NCI-H2227 (cell line): ENCODE data around the gene MPC2.
A peak's percentile ranks its signal among the peaks of the same experiment; 100 is the strongest.
"Not testable (repeated sequence)": the region's sequence is repeated elsewhere in the genome, so short reads cannot be mapped to it uniquely, and the experiment has no call there.

Source experiments
- DNase-seq: peaks from one replicate; lab custom pipeline; 2025; ENCODE audit not compliant: unreplicated experiment; lab: John Stamatoyannopoulos, UW

The MPC2 gene

DNA sequence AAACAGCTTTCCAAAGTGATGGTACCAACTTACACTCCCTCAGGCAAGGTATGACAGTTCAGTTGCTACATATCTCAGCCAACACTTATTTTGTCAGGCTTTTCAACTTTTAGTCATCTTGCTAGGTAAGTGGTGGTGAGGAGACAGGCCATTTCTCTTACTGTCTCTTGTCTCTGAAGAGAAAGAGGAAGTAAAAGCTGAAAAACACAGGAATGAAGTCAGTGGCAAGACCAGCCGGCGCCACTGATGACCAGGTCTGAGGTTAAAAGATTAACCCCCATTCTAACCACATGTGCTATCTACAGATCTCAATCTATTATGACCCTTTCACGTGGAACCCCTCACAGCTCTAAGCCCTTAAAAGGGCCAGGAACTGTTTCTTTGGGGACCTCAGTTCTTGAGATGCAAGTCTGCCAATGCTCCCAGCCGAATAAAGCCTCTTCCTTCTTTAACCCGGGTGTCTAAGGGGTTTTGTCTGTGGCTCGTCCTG is 27.1 kb downstream of the MPC2 start:
- no peak for DNase-seq

DNA sequence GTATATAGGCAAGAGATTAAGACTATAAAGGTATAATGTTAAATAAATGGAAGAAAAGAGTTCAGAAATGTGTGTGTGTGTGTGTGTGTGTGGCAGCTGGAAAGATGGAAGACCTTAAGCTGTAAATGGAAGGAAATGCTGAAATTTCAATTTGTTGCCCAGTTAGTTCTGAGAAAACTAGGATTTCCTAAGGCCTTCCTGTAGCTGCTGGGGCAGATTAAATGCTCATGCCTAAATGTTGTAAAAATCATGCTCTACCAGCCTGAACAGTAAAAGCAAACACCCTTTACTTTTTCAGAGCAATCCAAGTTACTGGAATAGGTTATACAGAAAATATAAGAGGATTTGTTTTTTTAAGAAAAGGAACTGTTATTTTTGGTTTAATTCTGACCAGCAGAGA is 31.2 kb downstream of the MPC2 start:
- no peak for DNase-seq

DNA sequence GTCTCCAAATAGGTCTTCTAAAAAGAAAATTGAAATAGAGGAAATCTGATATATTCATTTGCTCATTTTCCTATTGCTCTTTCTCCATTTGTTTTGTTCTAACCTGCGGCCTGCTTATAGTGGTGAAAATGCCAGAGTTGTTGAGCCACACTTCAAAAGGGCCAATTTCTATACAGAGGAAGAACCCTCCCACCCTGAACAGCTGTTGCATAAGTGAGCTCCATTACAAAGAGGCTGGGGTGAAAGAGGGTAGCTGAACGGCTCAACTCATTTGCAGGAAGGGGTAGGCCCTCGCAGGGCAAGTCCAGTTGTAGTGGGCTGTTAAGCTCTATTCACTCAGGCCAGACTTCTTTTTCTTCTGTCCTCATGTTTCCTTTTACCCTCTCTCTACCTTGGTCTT is 31.7 kb downstream of the MPC2 start:
- DNase-seq, result peak; percentile 29

DNA sequence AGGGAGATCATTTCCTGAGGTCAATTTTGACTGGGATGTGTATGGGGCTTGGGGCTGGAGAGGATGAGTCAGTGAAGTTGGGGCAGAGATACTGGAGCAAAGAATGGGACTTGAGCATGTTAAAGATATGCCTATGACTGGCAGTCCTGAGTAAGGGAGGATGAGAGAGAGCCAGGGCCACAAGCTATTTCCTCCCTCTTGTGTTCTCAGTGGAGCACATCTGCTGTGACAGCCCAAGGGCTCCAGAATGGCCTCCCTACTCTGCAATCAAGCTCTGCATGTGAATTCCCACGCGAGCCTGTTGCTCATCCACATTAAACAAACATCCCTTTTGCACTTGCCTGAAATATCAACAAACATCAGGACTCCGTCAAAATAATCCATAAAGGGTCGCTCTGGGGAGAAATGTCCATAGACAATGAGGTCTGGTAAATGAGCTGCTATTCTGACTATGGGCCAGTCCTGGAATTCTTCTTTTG is 32.2 kb downstream of the MPC2 start:
- no peak for DNase-seq

DNA sequence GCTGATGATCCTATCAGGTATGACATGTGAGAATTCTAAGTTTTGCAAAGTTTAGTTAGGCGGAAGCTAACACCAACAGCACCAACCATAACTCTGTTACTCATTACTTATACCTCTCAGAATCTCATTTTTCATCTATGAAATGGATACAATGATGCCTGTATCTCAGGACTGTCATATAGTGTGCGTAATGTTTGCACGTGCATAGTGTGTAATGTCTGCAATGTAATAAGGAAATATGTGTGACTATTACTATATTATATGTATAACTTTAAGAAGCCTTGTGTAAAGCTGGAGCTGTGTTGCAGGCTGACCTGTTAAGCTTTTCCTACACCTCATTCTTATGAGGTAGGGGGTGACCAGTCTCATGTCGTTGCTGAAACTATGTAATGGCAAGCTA is 36.0 kb downstream of the MPC2 start:
- DNase-seq, result no peak

DNA sequence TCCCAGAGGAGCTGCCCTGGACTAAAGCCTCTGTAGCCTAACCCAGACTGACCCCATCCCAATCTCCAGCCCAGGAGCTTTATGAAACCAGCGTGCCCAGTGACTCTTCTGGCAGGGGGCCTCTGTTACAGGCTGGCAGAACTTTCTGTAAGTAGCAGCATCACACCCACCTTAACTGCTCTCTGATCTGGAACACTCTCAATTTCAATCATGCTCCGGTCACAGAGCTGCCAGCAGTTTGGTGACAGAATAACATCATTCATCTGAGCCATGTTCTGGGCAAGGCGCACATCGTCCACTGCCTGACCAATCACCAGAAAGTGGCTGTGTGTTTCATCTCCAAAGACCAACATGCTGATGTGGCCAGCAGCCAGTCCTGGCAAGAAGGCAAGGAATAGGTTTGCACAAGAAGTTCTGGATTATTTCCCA is 37.6 kb downstream of the MPC2 start:
- DNase-seq, result no peak

DNA sequence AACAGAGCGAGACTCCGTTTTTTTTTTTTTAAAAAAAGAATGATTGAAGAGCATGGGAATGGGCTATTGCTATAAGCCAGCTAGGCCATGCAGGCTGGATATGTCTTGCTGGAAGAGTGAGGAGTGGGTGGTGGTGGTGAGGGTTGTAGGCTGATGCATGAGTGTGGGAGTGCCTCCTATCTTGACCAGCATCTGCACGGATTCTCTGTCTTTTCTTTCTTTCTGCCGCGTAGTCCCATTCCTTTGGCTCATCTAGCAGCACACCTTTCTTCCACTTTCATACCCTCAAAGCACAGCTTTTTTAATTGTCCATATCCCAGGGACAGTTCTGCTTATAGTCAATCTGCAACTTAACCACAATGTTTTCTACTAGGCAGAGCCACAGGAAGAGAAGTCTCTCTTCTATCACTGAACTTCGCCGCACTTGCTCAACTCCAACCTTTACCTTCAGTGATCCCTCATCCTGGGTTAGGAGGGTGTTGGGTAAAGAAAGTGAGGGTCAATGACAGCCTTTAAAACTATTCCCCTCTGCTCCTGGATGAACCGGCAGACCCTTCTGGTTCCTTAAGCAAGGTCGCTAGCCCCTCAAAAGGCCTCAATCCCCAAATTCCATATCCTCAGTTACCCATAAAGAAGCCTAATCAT is 38.2 kb downstream of the MPC2 start:
- no peak for DNase-seq

DNA sequence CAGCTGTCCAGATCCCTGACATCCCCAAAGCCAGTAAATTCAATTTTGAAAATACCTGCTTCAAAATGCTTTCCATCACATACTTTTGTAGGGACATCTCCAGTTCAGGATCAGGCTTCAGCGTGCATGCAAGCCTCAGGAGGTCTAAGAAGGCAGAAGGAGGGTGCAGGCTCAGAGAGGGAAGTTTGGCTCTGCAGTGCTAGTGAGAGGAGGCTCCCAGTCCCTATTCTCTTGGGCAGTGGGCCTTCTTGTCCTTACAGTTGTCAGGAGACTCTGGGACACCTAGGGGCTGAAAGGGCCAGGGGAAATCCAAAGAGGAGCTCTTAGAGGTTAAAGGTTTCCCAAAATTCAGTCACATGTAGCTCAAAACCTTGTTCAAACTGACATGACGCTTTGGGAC is 43.1 kb downstream of the MPC2 start:
- no peak for DNase-seq

DNA sequence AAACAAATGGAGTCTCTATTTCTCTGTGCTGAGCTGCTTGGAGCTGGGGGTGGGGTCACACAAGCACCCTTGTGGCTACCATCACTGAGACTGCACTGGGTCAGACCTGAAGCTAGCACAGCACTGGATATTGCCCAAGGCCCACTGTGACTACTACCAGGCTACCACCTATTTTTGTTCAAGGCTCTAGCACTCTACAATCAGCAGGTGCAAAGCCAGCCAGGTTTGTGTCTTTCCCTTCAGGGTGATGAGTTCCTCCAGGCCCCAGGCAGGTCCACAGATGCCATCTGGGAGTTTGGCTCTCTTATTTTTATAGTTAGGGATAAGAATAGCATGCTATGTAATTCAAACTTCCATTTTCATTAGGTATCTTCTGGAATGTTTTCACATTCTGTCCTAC is 46.5 kb downstream of the MPC2 start:
- no peak for DNase-seq

DNA sequence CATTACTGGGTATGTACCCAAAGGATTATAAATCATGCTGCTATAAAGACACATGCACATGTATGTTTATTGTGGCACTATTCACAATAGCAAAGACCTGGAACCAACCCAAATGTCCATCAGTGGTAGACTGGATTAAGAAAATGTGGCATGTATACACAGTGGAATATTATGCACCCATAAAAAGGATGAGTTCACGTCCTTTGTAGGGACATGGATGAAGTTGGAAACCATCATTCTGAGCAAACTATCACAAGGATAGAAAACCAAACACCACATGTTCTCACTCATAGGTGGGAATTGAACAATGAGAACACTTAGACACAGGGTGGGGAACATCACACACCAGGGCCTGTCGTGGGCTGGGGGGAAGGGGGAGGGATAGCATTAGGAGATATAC is 49.7 kb downstream of the MPC2 start:
- not testable (repeated sequence) for DNase-seq

DNA sequence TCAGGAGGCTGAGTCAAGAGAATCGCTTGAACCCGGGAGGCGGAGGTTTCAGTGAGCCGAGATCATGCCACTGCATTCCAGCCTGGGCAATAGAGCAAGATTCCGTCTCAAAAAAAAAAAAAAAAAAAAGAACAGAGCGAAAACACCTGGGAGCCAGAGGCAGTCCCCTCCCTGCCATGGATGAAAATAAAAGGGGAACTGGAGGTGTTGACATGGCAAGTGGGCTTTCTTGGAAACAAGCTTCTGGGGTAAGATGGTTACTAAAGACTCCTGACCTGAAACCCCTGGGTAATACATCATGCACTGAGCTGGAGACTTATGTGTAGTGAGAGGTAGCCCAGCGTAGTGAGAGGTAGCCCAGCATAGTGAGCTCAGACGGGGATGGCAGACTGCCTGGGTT is 54.5 kb downstream of the MPC2 start:
- no peak for DNase-seq

DNA sequence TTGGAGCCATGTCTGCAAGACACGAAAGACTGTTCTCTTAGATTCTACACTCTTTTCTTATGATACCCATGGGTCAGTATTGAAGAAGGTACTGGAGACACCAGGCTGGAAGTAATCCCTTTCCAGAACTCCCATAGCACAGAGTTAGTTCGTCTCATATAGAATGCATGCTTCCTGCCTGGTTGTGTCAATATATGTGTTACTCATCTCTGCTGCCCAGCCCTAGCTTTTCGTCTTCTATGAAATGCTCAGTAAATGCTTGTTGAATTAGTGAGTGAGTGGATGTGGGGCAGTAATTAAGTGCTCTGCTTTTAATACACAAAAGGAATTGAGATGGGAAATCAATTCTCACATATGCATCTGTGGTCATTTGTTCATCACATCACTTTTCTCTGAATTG is 55.1 kb downstream of the MPC2 start:
- no peak for DNase-seq

DNA sequence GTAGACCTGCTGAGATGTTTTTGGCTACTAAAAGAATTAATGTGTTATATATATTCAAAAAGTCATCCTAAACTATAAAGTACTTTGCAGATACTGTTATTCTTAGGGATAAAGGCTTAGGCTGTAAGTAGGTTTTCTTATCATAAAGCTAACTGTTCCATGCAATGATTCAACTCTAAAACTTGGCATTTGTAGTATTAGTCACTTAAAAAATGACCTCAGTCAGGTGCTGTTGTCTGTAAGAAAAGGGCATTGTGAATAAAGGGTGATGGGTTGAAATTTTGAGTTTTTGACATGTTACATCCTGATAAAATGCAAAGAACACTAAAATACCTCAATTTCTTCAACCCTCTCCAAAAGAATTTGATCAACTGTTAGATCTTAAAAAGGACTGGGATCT is 55.8 kb downstream of the MPC2 start:
- no peak for DNase-seq

DNA sequence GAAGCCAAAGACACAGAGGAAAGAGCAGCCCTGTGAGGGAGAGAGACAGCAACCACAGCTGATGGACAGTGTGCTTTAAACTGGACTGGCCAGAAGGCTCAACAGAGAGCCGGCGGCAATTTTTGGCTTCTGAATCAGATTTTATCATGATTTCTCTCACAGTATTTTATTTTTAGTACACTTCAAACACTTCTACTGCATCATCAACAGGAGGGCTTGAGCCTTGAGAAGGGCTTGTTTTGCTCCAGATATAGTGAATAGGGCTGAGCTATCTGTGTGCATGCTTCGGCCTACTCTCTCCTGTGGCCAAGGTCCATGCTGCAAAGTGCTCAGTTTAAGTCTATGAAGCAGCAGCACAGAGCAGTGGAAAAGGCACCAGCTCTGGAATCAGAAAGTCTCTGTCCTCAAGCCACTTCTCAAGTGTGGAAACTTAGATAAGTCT is 56.3 kb downstream of the MPC2 start:
- no peak for DNase-seq

DNA sequence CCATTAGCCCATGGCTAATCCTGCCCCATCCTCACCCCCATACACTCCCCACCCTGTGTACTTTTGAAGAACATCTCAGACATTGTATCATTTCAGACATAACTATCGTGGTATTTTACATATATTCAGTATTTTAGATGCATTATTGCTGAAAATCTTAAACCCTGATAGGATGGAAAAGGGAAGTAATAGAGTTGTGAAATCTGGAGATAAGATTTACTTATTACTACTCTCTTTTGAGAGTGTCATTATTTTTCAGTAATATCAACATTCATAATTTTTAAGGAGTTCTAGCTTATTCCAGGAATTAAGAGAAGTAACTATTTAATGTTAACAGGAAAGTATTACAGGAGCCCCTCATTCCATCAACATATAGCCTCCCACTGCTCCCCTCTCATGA is 57.4 kb downstream of the MPC2 start:
- DNase-seq, result no peak

DNA sequence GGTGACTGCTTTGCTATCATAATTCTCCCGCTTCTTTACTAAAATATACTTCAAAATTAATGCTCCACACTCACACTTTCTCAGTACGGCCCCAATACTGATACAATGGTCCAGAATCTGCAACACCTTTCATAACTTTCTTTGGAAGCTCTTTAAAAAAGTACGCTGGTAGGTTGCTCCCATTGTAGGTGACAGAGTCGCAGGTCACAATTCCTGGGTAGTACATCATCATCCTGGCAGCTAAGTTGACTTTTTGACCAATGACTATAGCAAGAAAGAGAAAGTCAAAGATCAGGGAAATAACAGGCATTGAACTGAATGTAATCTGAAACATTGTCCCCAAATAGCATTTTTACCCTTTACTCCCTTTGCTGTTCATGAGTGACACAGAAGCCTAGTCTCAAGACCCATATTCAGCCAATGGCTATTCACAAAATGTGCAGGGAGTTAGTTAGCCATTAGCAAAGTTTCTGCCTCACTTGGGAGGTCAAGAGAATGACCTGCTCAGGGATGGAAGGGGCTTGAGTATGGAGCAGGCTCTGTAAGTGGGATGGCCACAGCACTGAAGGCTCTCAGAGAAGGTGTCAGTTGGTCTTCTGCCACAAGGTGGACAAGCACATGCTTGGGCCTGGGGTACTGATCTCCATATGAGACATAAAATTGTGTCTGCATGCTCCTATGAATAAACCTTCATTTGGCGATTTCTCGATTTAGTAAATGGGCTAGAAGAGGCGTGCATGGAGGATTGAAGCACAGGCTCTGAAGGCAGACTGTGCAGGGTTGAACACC is 58.3 kb downstream of the MPC2 start:
- DNase-seq, result no peak

DNA sequence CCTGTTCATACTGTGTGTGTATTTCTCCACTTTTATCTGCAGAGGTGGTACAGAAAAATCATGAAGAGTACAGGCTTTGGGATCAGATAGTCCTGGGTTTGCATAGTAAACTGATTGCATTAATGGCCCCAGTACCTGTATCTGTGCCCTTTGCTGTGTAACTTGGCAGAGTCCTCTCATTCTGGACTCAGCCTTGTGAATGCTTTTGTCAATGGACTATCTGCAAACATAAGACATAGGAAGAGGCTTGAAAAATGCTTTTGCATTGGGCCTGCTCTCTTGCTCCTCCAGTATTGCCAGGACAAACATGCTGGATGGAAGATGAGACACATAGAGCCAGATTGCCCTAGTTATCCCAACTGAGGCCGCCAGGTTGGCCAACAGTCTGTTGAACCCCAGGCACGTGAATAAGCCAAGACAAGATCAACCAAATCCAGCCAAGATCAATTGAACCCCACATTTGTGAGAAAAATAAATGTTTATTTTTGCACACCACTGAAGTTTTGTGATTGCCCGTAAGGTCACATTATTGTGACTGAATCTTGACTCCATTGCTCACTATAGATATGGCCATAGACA is 60.2 kb downstream of the MPC2 start:
- no peak for DNase-seq

DNA sequence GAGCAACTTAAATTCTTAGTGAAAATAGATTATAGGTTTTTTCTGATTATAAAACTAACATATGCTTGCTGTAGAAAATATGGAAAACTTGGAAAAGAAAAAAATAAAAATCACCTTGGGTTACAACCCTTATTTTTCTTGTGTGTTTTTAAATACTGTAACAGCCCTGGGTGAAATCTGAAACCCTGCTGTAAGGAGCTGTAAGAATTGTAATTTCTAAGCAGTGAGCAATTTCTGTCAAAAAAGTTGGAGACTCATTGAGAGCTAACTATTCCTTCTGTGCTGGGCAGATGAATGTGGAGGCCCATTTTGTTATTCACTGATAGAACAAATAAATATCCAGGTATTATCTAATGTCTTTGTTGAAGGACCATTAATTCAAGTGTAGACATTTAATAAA is 65.5 kb downstream of the MPC2 start:
- no peak for DNase-seq

DNA sequence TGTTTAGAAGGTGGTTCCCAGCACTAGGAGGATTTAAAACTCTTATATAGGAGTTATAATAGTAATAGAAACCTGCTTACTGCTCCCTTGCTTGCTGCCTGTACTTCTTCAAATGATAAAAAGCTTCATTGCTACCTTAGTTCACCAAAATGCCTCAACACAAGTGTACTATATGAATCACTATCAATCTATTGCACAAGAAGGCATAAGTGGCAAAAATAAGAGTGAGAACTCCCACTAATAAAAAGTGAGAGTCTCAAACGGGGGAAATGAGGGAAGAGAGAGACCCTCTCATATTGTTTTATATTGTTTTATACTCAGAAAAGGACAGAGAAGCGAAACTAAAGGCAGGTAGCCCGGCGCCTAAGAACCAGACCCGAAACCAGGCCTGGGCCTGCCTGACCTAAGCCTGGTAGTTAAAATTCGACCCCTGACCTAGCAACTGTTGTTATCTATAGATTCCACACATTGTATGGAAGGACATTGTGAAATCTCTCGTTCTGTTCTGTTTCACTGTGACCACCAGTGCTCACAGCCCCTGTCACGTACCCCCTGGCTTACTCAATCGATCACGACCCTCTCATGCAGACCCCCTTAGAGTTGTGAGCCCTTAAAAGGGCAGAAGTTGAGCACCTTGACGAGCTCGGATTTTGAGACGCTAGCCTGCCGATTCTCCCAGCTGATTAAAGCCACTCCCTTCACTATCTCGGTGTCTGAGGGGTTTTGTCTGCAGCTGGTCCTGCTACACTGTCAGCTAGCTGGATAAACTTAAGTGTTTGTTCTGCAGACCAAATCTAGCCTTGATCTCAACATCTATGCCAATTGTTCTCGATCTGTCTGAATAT is 67.5 kb downstream of the MPC2 start:
- not testable (repeated sequence) for DNase-seq

DNA sequence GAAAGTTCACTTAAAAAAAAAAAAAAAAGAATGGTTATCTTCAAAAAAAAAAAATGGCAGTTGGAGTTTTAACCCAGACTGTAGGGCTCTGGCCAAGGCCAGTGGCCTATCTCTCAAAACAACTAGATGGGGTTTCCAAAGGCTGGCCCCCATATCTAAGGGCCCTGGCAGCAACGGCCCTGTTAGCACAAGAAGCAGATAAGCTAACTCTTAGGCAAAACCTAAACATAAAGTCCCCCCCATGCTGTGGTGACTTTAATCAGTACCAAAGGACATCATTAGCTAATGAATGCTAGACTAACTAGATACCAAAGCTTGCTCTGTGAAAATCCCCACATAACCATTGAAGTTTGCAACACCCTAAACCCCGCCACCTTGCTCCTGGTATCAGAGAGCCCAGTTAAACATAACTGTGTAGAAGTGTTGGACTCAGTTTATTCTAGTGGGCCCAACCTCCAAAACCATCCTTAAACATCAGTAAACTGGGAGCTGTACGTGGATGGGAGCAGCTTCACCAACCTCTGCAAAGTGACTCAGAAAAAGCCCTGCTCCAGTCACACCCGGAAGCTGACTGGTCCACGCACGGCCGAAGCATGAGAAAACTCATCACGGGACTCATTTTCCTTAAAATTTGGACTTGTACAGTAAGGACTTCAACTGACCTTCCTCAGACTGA is 70.0 kb downstream of the MPC2 start:
- DNase-seq, result not testable (repeated sequence)
